ENCODE measurements around the gene AOPEP.
"Not testable (repeated sequence)": the region's sequence is repeated elsewhere in the genome, so short reads cannot be mapped to it uniquely, and the experiment has no call there.

The AOPEP gene

GRCh38 chr9:94941211-94941875 lies 214.8 kb downstream of the AOPEP start:
- DNase-seq, result no peak

GRCh38 chr9:94944626-94945025 lies 218.1 kb downstream of the AOPEP start:
- DNase-seq, result no peak

GRCh38 chr9:94945197-94946144 lies 219.0 kb downstream of the AOPEP start:
- no peak for DNase-seq

GRCh38 chr9:94946256-94946655 lies 219.8 kb downstream of the AOPEP start:
- DNase-seq, result no peak

- DNase-seq, result no peak
These were observed 222.2 kb downstream of the AOPEP start for GRCh38 chr9:94948567-94949235.

- DNase-seq, result no peak
These were observed 222.9 kb downstream of the AOPEP start for GRCh38 chr9:94949370-94949769.

GRCh38 chr9:94950040-94950578 lies 223.6 kb downstream of the AOPEP start:
- no peak for DNase-seq

GRCh38 chr9:94950579-94951323 lies 224.3 kb downstream of the AOPEP start:
- DNase-seq, result no peak

GRCh38 chr9:94951324-94952135 lies 225.0 kb downstream of the AOPEP start:
- no peak for DNase-seq

- no peak for DNase-seq
These were observed 226.3 kb downstream of the AOPEP start for GRCh38 chr9:94952565-94953373.

- no peak for DNase-seq
These were observed 230.2 kb downstream of the AOPEP start for GRCh38 chr9:94956731-94957130.

GRCh38 chr9:94960964-94961363 lies 234.5 kb downstream of the AOPEP start:
- no peak for DNase-seq

- DNase-seq, result no peak
These were observed 235.4 kb downstream of the AOPEP start for GRCh38 chr9:94961870-94962269.

- not testable (repeated sequence) for DNase-seq
These were observed 239.1 kb downstream of the AOPEP start for GRCh38 chr9:94965631-94966030.

GRCh38 chr9:94966046-94966445 lies 239.5 kb downstream of the AOPEP start:
- not testable (repeated sequence) for DNase-seq

- no peak for DNase-seq
These were observed 241.0 kb downstream of the AOPEP start for GRCh38 chr9:94967482-94967881.

GRCh38 chr9:94971378-94972131 lies 245.1 kb downstream of the AOPEP start:
- no peak for DNase-seq

- no peak for DNase-seq
These were observed 247.0 kb downstream of the AOPEP start for GRCh38 chr9:94973451-94973941.

- no peak for DNase-seq
These were observed 247.8 kb downstream of the AOPEP start for GRCh38 chr9:94974154-94974879.
